ENCODE results near the gene POU2F3. TPM values are rescaled to one million over a fixed set of nuclear protein-coding genes. Genes with fewer than 3 reads are reported as not detected.
A peak's percentile ranks its signal among the peaks of the same experiment; 100 is the strongest.

Gene POU2F3
- total and polyA plus RNA-seq, 8 donors, result 0.18 to 1.9 (median 1.3) TPM; not detected in 2

GRCh38 chr11:120314861-120315260 is 74.9 kb downstream of the POU2F3 start:
- 57 to 80% (median 64%) methylated on average over 2 to 3 of the region's 3 CpGs for WGBS, 5 donors
- Histone ChIP-seq H3K9me3 (no peaks in the 10 kb centered on the region), H3K4me3 (no peak overlapping the region), H3K4me1 (peaks cover 13 to 29% (median 23%) of the 10 kb centered on the region in 4 donors), H3K36me3 (no peaks in the 10 kb centered on the region), H3K27ac (no peak overlapping the region), H3K27me3 (no peaks in the 10 kb centered on the region)
- no peak for DNase-seq
- intact Hi-C loops (cut with DNase I; ENCODE audit: low total_unique reads), result no loop called here
- no peak for TF ChIP-seq POLR2A (IDR thresholded peaks at IDR 0.05)
- TF ChIP-seq POLR2AphosphoS5 (IDR thresholded peaks at IDR 0.05), result no peak
- no peak for TF ChIP-seq CTCF (IDR thresholded peaks at IDR 0.05)
- TF ChIP-seq EP300 (IDR thresholded peaks at IDR 0.05), result no peak

- 9 to 17% (median 13%) methylated on average over 8 of the region's 8 CpGs for WGBS, 5 donors
- TF ChIP-seq CTCF (IDR thresholded peaks at IDR 0.05), result no peak
- peak in 2 of 3 donors; percentile 47 to 78 for TF ChIP-seq POLR2AphosphoS5 (IDR thresholded peaks at IDR 0.05)
- Histone ChIP-seq H3K36me3 (no peaks in the 10 kb centered on the region), H3K27ac (peak overlapping the region; percentile 42 to 77 (median 62)), H3K27me3 (no peaks in the 10 kb centered on the region), H3K9me3 (no peaks in the 10 kb centered on the region), H3K4me3 (no peak overlapping the region), H3K4me1 (peaks cover 13 to 21% (median 19%) of the 10 kb centered on the region in 4 donors)
- intact Hi-C loops (cut with DNase I; ENCODE audit: low total_unique reads), result no loop called here
- peak; percentile 86 to 91 for DNase-seq
Measured at GRCh38 chr11:120316880-120317688, 77.1 kb downstream of the POU2F3 start.

- H3K27ac ChIP-seq, result peak overlapping the region in 4 of 5 donors; percentile 47 to 77 (median 64)
- no peaks in the 10 kb centered on the region for H3K36me3 ChIP-seq
- intact Hi-C loops (cut with DNase I; ENCODE audit: low total_unique reads), result no loop called here
- H3K4me3 ChIP-seq, result no peak overlapping the region
- WGBS, 5 donors, result 82 to 93% (median 87%) methylated on average over 10 of the region's 10 CpGs
- H3K4me1 ChIP-seq, result peaks cover 13 to 21% (median 19%) of the 10 kb centered on the region in 4 donors
- DNase-seq, result no peak
- TF ChIP-seq POLR2A (IDR thresholded peaks at IDR 0.05) (no peak), EP300 (IDR thresholded peaks at IDR 0.05) (no peak), POLR2AphosphoS5 (IDR thresholded peaks at IDR 0.05) (no peak), CTCF (IDR thresholded peaks at IDR 0.05) (no peak)
- no peaks in the 10 kb centered on the region for H3K9me3 ChIP-seq
- H3K27me3 ChIP-seq, result no peaks in the 10 kb centered on the region
Measured at GRCh38 chr11:120317689-120318480, 77.9 kb downstream of the POU2F3 start.

- intact Hi-C loops (cut with DNase I; ENCODE audit: low total_unique reads), result no loop called here
- TF ChIP-seq CTCF (IDR thresholded peaks at IDR 0.05) (no peak), POLR2AphosphoS5 (IDR thresholded peaks at IDR 0.05) (no peak), EP300 (IDR thresholded peaks at IDR 0.05) (no peak), POLR2A (IDR thresholded peaks at IDR 0.05) (no peak)
- Histone ChIP-seq H3K9me3 (no peaks in the 10 kb centered on the region), H3K4me1 (peaks cover 13 to 21% (median 19%) of the 10 kb centered on the region in 4 donors), H3K4me3 (no peak overlapping the region), H3K27me3 (no peaks in the 10 kb centered on the region), H3K27ac (no peak overlapping the region), H3K36me3 (no peaks in the 10 kb centered on the region)
- DNase-seq, result no peak
- 68 to 88% (median 84%) methylated on average over 4 of the region's 4 CpGs for WGBS, 5 donors
Measured at GRCh38 chr11:120318906-120319305, 79.0 kb downstream of the POU2F3 start.

Measured in stomach (tissue), 9 donors.